Bronchial epithelial cell (primary cell): ENCODE data around the gene CCDC88B. TPM values are rescaled to one million over a fixed set of nuclear protein-coding genes. Genes with fewer than 3 reads are reported as not detected.

ENCODE experiments used
- DNase-seq: peaks from one replicate; pipeline ENCODE4 v3.0.0-alpha.2; 2010; ENCODE audit warnings: low read depth
- FAIRE-seq: peaks from 2 replicates; lab custom pipeline; 2011; peaks lifted over from hg19 to GRCh38; lab: Jason Lieb, UNC
- H3K27me3 ChIP-seq: 2 replicates; pipeline ENCODE4 v1.5.1; 2011; ENCODE audit warnings: low read length; ENCODE audit not compliant: control insufficient read depth, insufficient read depth
- H3K36me3 ChIP-seq: 2 replicates; pipeline ENCODE4 v1.5.1; 2011; ENCODE audit warnings: low read length; ENCODE audit not compliant: control insufficient read depth, insufficient read depth
- H3K4me3 ChIP-seq: 2 replicates; pipeline ENCODE4 v1.5.1; 2011; ENCODE audit warnings: mild to moderate bottlenecking, low read depth, low read length, control low read depth
- CTCF ChIP-seq: IDR thresholded peaks from 2 replicates; pipeline ENCODE4 v1.5.1; 2011; ENCODE audit warnings: mild to moderate bottlenecking, moderate library complexity, low read length, control low read depth, inconsistent platforms; ENCODE audit not compliant: insufficient read depth, severe bottlenecking
- total RNA-seq: library from RNA; depleted of rRNA; stranded (reverse); fragments of >200 nt; gene quantifications from 2 replicates; pipeline ENCODE4 v1.2.1, GENCODE V29; 2014

CCDC88B gene
- total RNA-seq, 1 donor from 2014 or later: 2.9 TPM

GRCh38 chr11:64382586-64382985 is 42.6 kb downstream of the CCDC88B start:
- no peak for TF ChIP-seq CTCF
- FAIRE-seq (no peak), DNase-seq (no peak)
- peaks cover 7% of the 10 kb centered on the region for H3K27me3 ChIP-seq
- no peaks in the 10 kb centered on the region for H3K36me3 ChIP-seq
- H3K4me3 ChIP-seq: no peak overlapping the region

GRCh38 chr11:64383580-64383979 is 43.6 kb downstream of the CCDC88B start:
- FAIRE-seq: no peak
- TF ChIP-seq CTCF: no peak
- H3K27me3 ChIP-seq: peaks cover 7% of the 10 kb centered on the region
- DNase-seq: no peak
- H3K4me3 ChIP-seq: no peak overlapping the region
- H3K36me3 ChIP-seq: no peaks in the 10 kb centered on the region

- DNase-seq: no peak
- Histone ChIP-seq H3K36me3 (no peaks in the 10 kb centered on the region), H3K4me3 (no peak overlapping the region), H3K27me3 (peaks cover 7% of the 10 kb centered on the region)
- no peak for TF ChIP-seq CTCF
- no peak for FAIRE-seq
Observed at GRCh38 chr11:64384028-64384737, 44.2 kb downstream of the CCDC88B start.

- H3K36me3 ChIP-seq: no peaks in the 10 kb centered on the region
- no peak for TF ChIP-seq CTCF
- FAIRE-seq (no peak), DNase-seq (no peak)
- no peak overlapping the region for H3K4me3 ChIP-seq
- H3K27me3 ChIP-seq: peaks cover 9% of the 10 kb centered on the region
Observed at GRCh38 chr11:64384981-64385944, 45.3 kb downstream of the CCDC88B start.

GRCh38 chr11:64385945-64386704 is 46.1 kb downstream of the CCDC88B start:
- DNase-seq: peak; percentile 57
- H3K27me3 ChIP-seq: peaks cover 9% of the 10 kb centered on the region
- no peaks in the 10 kb centered on the region for H3K36me3 ChIP-seq
- no peak for TF ChIP-seq CTCF
- no peak for FAIRE-seq
- H3K4me3 ChIP-seq: no peak overlapping the region
